Stimulated activated CD8-positive, alpha-beta memory T cell treated with anti-CD3 and anti-CD28 coated beads, Interleukin-4, amount 100 ng/mL, for 4 hours (primary cell): ENCODE results near the gene STARD10.

Experiments used
- DNase-seq, 2 donors: peaks; one replicate each; pipeline ENCODE4 v3.0.0-alpha.2; 2020; ENCODE audit warnings: low read depth in 2 of 2, low spot score in 1 of 2

Gene STARD10

GRCh38 chr11:72781313-72782080 lies 12.3 kb downstream of the STARD10 start:
- DNase-seq, result peak; percentile 22 to 46

GRCh38 chr11:72781063-72781312 lies 12.9 kb downstream of the STARD10 start:
- no peak for DNase-seq

GRCh38 chr11:72780296-72781062 lies 13.4 kb downstream of the STARD10 start:
- DNase-seq, result no peak

GRCh38 chr11:72779495-72780128 lies 14.2 kb downstream of the STARD10 start:
- DNase-seq, result no peak

GRCh38 chr11:72778535-72779494 lies 15.0 kb downstream of the STARD10 start:
- DNase-seq, result no peak

GRCh38 chr11:72777755-72778278 lies 16.0 kb downstream of the STARD10 start:
- DNase-seq, result no peak

GRCh38 chr11:72776844-72777754 lies 16.7 kb downstream of the STARD10 start:
- no peak for DNase-seq

- no peak for DNase-seq
Observed at GRCh38 chr11:72776117-72776843, 17.6 kb downstream of the STARD10 start.

- DNase-seq, result no peak
Observed at GRCh38 chr11:72775288-72776110, 18.3 kb downstream of the STARD10 start.

GRCh38 chr11:72774499-72774898 lies 19.3 kb downstream of the STARD10 start:
- no peak for DNase-seq

- no peak for DNase-seq
Observed at GRCh38 chr11:72773696-72774095, 20.2 kb downstream of the STARD10 start.

- no peak for DNase-seq
Observed at GRCh38 chr11:72773291-72773690, 20.6 kb downstream of the STARD10 start.

GRCh38 chr11:72772059-72772458 lies 21.8 kb downstream of the STARD10 start:
- DNase-seq, result no peak

GRCh38 chr11:72771507-72771906 lies 22.3 kb downstream of the STARD10 start:
- DNase-seq, result no peak

GRCh38 chr11:72770799-72771198 lies 23.0 kb downstream of the STARD10 start:
- DNase-seq, result no peak

- no peak for DNase-seq
Observed at GRCh38 chr11:72769680-72770079, 24.2 kb downstream of the STARD10 start.

- DNase-seq, result no peak
Observed at GRCh38 chr11:72768581-72768980, 25.3 kb downstream of the STARD10 start.
